Ishikawa (cell line): ENCODE measurements around the gene CAMTA1.

Source experiments
- EGR1 ChIP-seq: IDR thresholded peaks from 2 replicates; pipeline ENCODE4 v1.6.1; 2012
- EP300 ChIP-seq: IDR thresholded peaks from 2 replicates; pipeline ENCODE4 v1.6.1; 2012; ENCODE audit warnings: borderline replicate concordance
- FOXM1 ChIP-seq: IDR thresholded peaks from 2 replicates; pipeline ENCODE4 v1.6.1; 2012; ENCODE audit warnings: low read depth, borderline replicate concordance
- NFIC ChIP-seq: IDR thresholded peaks from 2 replicates; pipeline ENCODE4 v1.6.1; 2012
- RAD21 ChIP-seq: IDR thresholded peaks from 2 replicates; pipeline ENCODE4 v1.6.1; 2012; ENCODE audit warnings: low read depth
- REST ChIP-seq: IDR thresholded peaks from 2 replicates; pipeline ENCODE4 v1.6.1; 2012; ENCODE audit warnings: low read depth, mild to moderate bottlenecking
- TAF1 ChIP-seq: IDR thresholded peaks from 2 replicates; pipeline ENCODE4 v1.6.1; 2012; ENCODE audit warnings: low read depth, mild to moderate bottlenecking
- TCF12 ChIP-seq: IDR thresholded peaks from 2 replicates; pipeline ENCODE4 v1.6.1; 2012; ENCODE audit warnings: low read depth
- ZBTB7A ChIP-seq: IDR thresholded peaks from 2 replicates; pipeline ENCODE4 v1.6.1; 2012; ENCODE audit warnings: low read depth
- TF ChIP-seq, protein P1 (sequence below): IDR thresholded peaks from 2 replicates; pipeline ENCODE4 v1.6.1; 2012
- TF ChIP-seq, protein P2 (sequence below): IDR thresholded peaks from 2 replicates; pipeline ENCODE4 v1.6.1; 2012

GRCh38 chr1:7325254-7325653 is 540.0 kb downstream of the CAMTA1 start:
- TF ChIP-seq EP300 (no peak), ZBTB7A (no peak), REST (no peak), TAF1 (no peak), EGR1 (no peak), RAD21 (no peak), NFIC (no peak), TCF12 (no peak), FOXM1 (no peak)
- TF ChIP-seq, protein P1, sequence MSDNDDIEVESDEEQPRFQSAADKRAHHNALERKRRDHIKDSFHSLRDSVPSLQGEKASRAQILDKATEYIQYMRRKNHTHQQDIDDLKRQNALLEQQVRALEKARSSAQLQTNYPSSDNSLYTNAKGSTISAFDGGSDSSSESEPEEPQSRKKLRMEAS = no peak
- TF ChIP-seq, protein P2, sequence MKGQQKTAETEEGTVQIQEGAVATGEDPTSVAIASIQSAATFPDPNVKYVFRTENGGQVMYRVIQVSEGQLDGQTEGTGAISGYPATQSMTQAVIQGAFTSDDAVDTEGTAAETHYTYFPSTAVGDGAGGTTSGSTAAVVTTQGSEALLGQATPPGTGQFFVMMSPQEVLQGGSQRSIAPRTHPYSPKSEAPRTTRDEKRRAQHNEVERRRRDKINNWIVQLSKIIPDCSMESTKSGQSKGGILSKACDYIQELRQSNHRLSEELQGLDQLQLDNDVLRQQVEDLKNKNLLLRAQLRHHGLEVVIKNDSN = no peak
